NCI-H510A (cell line): ENCODE measurements around the gene NRXN3.

ENCODE experiments used
- DNase-seq: peaks from one replicate; lab custom pipeline; 2025; lab: John Stamatoyannopoulos, UW

Gene NRXN3

DNA sequence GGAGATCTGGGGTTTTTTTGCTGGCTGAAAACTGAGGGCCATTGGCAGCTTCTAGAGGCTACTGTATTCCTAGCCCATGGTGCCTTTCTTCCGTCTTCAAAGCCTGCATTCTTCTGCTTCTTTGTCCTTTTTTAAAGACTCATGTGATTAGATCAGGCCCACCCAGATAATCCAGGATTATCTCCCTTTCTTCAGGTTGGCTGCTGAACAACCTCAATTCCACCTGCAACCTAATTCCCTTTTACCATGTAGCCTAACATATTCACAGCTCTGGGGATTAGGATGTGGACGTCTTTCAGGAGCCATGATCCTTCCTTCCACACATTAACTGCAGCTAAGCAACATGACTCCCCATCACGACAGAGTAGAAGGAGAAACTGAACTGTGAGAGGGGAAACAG, 1055.6 kb downstream of the NRXN3 start:
- DNase-seq = no peak

GRCh38 chr14:79229383-79229909, 1059.3 kb downstream of the NRXN3 start:
- DNase-seq = no peak

DNA sequence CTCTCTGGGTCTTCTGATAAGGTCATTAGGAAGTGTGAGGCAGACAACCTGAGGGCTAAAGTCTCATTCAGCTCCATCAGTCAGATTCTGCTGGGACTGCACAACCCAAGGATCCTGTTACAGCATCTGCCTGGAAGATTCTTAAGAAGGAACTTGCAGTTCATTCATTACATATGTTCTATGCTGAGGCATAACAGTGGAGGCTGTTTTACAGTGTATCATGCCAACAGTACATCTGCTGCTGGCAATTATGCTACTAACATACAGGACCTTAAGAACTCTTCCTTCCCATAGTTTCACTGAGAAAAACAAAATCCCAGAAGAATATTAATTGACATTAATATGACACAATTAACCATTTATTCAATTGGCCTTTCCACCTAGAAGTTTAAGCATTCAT, 1072.5 kb downstream of the NRXN3 start:
- DNase-seq = no peak

GRCh38 chr14:79246173-79246572, 1076.0 kb downstream of the NRXN3 start:
- DNase-seq = no peak

- no peak for DNase-seq
These were observed 1078.0 kb downstream of the NRXN3 start for GRCh38 chr14:79248126-79248525.

- no peak for DNase-seq
These were observed 1078.6 kb downstream of the NRXN3 start for GRCh38 chr14:79248771-79249170.

- no peak for DNase-seq
These were observed 1081.1 kb downstream of the NRXN3 start for GRCh38 chr14:79251278-79251677.

GRCh38 chr14:79253576-79253975, 1083.4 kb downstream of the NRXN3 start:
- DNase-seq = no peak

- DNase-seq = no peak
These were observed 1084.0 kb downstream of the NRXN3 start for GRCh38 chr14:79254069-79254775.

DNA sequence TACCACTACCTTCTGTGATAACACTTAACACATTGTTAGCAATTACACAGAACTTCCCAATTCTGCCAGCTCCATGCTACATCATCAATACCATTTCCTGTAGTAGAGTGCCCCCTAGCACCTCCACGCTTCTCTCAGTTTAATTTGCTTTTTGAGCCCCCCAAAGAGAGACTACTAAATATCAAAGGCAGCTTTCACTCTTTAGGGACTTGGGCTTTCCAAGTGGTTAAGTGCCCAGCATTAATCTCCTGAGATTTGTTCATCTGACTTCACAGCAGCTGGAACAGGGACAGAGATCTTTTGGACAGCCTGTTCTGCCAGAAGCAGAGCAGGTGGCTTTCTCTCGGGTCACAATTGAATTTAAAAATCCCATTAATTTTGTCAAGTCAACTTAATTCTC, 1086.2 kb downstream of the NRXN3 start:
- DNase-seq = no peak

- no peak for DNase-seq
These were observed 1090.2 kb downstream of the NRXN3 start for GRCh38 chr14:79260406-79260805.

DNA sequence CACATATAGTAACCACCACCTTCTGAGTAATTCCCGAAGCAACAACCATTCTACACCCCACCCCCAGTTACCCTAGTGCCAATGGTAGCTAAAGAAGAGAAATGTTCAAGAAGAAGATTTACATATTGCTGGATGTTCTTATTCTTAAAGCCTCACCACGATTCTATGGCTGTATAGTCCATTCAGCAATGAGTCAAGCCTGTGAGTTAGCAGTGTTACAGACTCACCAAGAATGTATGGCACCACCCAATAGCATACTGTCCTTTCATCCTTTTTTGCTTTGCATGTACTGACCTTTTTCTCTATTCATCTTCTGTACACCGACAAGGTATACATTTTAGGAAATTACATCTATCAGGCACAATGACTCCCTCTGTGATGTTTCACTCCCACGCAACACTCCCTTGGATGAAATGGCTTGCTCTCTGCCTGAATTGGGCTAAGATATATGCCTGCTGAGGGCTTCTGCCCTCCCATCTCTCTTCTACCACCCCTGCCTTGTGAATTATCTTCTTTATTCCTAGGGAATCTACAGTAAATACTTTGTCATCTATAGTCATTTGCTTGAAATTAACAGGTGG, 1095.3 kb downstream of the NRXN3 start:
- no peak for DNase-seq

- no peak for DNase-seq
These were observed 1100.2 kb downstream of the NRXN3 start for GRCh38 chr14:79270361-79270760.

- DNase-seq = no peak
These were observed 1100.9 kb downstream of the NRXN3 start for GRCh38 chr14:79271122-79271521.

GRCh38 chr14:79274641-79275291, 1104.6 kb downstream of the NRXN3 start:
- DNase-seq = no peak

- no peak for DNase-seq
These were observed 1105.1 kb downstream of the NRXN3 start for GRCh38 chr14:79275292-79275655.

- no peak for DNase-seq
These were observed 1108.2 kb downstream of the NRXN3 start for GRCh38 chr14:79278286-79278797.

DNA sequence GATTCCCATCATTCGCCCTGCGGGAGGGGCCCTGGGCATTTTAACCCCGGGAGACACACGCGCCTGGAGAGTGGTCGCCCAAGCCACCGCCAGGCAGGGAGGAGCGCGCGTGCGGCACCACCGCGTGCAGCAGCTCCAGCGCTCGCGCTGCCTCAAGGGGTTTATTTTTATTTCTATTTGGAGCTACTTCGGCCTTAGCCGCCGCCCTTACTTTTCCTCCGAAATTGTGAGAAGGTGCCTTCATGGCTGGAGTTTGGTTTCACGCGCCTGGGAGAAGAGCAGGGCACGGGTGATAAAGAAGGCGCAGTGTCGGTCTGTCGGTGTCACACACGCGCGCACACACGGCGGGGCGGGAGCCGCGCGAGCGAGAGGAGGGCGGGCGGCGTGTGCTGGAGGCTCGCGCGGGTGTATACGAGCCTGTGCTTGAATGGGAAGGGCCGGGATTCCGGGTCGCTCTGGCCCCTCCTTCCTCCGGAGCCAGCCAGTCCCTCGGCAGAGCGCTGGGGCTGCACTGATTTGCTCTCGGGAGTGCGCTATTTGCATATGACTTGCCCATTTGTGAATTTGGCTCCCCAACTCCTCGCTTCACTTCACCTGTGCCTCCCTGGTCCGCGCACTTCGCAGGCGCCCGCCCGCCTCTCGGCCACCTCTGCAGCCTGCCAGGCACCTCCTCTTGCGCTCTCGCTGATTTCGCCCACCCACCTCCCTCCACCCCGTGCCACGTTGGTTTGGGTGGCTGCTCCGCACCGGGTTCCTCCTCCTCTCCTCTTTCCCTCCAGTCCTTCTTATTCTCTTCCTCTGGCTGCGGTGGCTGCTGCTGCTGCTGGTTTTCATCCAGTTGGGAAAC, 1108.8 kb downstream of the NRXN3 start:
- DNase-seq = peak; percentile 91

- DNase-seq = no peak
These were observed 1109.7 kb downstream of the NRXN3 start for GRCh38 chr14:79279645-79280597.

- DNase-seq = peak; percentile 8
These were observed 1111.3 kb downstream of the NRXN3 start for GRCh38 chr14:79281244-79282152.
